Epithelial cell of proximal tubule (primary cell): ENCODE measurements around the gene ERC1. TPM values are rescaled to one million over a fixed set of nuclear protein-coding genes. Genes with fewer than 3 reads are reported as not detected.
"Not testable (repeated sequence)": the region's sequence is repeated elsewhere in the genome, so short reads cannot be mapped to it uniquely, and the experiment has no call there.

ENCODE experiments used
- DNase-seq: peaks from one replicate; pipeline ENCODE4 v3.0.0-alpha.2; 2011; ENCODE audit warnings: low read depth
- H3K4me3 ChIP-seq: 2 replicates; pipeline ENCODE4 v1.5.1; 2011; ENCODE audit warnings: low read depth, mild to moderate bottlenecking, low read length
- total RNA-seq: library from RNA; depleted of rRNA; stranded (reverse); fragments of >200 nt; gene quantifications from 2 replicates; pipeline ENCODE4 v1.2.3, GENCODE V29; 2015
- TF ChIP-seq, protein P1 (sequence below): conservative IDR thresholded peaks from 2 replicates; pipeline ENCODE4 v1.5.1; 2012; ENCODE audit warnings: low read depth, mild to moderate bottlenecking, low read length

ERC1 gene
- total RNA-seq, 1 donor from 2014 or later: 16.5 TPM

GRCh38 chr12:1350055-1350933 is 359.3 kb downstream of the ERC1 start:
- TF ChIP-seq, protein P1, sequence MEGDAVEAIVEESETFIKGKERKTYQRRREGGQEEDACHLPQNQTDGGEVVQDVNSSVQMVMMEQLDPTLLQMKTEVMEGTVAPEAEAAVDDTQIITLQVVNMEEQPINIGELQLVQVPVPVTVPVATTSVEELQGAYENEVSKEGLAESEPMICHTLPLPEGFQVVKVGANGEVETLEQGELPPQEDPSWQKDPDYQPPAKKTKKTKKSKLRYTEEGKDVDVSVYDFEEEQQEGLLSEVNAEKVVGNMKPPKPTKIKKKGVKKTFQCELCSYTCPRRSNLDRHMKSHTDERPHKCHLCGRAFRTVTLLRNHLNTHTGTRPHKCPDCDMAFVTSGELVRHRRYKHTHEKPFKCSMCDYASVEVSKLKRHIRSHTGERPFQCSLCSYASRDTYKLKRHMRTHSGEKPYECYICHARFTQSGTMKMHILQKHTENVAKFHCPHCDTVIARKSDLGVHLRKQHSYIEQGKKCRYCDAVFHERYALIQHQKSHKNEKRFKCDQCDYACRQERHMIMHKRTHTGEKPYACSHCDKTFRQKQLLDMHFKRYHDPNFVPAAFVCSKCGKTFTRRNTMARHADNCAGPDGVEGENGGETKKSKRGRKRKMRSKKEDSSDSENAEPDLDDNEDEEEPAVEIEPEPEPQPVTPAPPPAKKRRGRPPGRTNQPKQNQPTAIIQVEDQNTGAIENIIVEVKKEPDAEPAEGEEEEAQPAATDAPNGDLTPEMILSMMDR: no peak
- H3K4me3 ChIP-seq: no peak overlapping the region
- DNase-seq: peak; percentile 52

DNA sequence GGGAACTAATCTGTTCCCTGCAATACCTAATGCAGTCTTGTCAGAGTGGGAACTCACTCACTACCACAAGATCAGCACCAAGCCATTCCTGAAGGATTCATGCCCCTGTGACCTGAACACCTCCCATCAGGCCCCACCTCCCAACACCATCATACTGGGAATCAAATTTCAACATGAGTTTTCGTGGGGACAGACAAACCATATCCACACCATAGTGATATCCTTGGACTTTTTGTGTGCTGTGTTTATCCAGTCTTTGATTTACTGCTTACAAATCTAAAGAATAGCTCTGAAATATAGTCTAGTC is 359.9 kb downstream of the ERC1 start:
- DNase-seq: no peak
- TF ChIP-seq, protein P1: no peak
- H3K4me3 ChIP-seq: no peak overlapping the region

- TF ChIP-seq, protein P1: no peak
- DNase-seq: no peak
- H3K4me3 ChIP-seq: no peak overlapping the region
Observed at GRCh38 chr12:1351926-1352325, 360.9 kb downstream of the ERC1 start.

DNA sequence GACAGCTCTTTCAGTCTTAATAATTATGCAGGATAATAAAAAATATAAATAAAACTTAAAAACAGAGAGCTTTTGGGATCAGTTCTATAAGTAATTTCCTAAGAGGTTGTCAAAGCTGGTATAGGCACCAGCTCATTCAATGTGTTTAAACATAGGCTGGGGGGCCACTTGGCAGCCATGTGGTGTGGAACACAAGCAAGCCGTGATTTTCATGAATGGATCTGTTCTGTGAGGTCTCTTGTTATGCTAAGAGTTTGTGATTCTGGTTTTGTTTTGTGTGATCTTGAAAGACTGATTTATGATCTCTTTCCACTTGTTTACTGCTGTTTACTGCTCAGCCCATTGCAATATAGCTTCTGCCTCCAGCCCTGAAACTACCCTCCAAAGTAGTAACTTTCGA is 362.4 kb downstream of the ERC1 start:
- H3K4me3 ChIP-seq: no peak overlapping the region
- TF ChIP-seq, protein P1: no peak
- no peak for DNase-seq

DNA sequence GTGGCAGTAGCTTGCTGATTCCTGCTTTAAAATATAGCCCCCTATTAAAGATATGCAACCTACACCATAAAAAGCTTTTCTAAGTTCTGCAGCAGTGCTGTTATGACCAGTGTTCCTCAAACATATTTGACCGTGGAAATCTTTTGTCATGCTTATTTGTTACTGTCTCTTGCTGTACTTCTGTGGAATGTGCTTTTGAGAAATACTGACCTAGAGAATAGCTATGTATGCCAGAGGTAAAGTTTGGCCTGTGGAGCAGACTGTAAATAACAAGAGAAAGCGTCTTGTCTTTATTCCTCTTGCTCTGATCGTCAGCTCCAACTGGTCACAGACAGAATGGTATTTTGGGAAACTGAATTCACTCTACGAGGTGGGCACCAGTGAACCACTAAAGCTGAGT is 364.4 kb downstream of the ERC1 start:
- no peak overlapping the region for H3K4me3 ChIP-seq
- DNase-seq: no peak
- TF ChIP-seq, protein P1: no peak

- DNase-seq: not testable (repeated sequence)
Observed at GRCh38 chr12:1355871-1356270, 364.8 kb downstream of the ERC1 start.

GRCh38 chr12:1356285-1356684 is 365.3 kb downstream of the ERC1 start:
- H3K4me3 ChIP-seq: no peak overlapping the region
- TF ChIP-seq, protein P1: no peak
- DNase-seq: no peak

More at GRCh38 chr12:1355871-1356270, 364.8 kb downstream of the ERC1 start:
- not testable (repeated sequence) for H3K4me3 ChIP-seq
